Endometrium (tissue), 2 donors: Measurements from ENCODE around the gene UROC1.

Experiments used
- FAIRE-seq: peaks from 2 replicates; lab custom pipeline; 2012; peaks lifted over from hg19 to GRCh38; lab: Jason Lieb, UNC
- donor health status: control.
- donor health status: control.

UROC1 gene

DNA sequence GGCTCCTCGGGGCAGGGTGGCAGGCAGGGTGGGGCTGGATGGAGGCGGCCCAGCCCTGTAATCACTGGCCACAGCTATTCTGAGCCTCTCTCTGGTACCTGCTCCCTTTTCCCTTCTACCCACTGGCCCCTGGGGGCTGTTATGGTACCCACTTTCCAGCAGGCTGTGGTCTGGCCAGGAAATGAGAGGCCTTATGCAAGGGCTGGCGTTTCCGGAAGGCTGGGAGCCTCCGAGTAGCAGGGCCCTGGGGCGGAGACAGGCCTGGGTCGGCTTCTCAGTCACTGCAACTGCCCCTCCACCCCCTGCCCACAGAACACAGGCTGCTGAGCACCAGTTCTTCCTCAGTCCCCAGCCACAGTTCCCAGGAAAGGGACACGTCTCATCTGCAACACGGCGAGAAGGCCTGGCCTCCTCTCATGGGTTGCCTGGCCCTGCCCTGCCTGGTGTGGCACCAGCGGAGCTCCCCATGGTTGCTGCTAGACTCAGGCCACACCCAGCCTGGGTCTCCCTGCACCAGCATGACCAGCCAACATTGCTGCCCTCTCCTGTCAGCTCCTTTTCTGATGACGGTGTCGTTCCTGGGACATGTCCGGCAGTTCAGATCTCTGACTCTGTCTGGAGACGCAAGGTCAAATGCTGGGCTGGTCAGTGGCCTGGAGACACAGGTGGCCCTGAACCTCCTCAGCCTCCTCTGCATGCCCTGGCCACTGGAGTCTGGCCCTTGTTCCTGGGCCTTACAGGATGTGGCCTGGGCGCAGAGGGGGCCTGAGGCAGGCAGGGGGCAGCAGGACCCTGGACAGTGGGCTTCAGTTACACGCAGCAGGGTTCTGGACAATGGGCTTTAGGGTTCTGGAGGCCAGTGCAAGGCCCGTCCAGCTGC, 12.8 kb upstream of the UROC1 start:
- FAIRE-seq = no peak

DNA sequence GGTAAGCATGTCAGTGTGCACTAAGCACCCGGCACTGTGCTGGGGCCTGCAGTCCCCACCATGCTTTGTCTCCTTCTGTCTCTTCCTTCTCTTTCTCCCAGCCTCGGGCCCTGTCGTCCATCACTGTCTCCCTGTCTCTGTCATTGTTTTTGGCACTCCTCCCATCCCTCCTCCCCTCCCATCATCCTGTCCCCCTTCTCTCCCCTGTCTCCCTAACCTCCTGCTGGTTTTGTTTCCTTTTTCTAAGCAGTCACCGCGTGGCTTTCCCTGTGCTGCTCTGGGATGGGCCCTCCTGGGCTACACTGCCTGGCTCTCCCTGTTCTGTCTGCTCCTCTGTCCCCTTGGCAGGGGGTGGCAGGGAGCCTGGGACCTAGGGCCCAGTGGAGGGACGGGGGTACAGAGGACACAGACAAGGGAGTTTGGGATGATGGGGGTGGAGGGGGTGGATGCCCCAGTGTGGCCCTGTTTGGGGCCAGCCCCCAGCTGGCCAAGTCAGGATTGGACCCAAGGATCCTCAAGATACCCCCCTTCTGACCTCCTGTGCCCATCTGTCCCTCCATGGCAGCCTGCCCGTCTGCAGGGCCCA, 12.1 kb upstream of the UROC1 start:
- no peak for FAIRE-seq

DNA sequence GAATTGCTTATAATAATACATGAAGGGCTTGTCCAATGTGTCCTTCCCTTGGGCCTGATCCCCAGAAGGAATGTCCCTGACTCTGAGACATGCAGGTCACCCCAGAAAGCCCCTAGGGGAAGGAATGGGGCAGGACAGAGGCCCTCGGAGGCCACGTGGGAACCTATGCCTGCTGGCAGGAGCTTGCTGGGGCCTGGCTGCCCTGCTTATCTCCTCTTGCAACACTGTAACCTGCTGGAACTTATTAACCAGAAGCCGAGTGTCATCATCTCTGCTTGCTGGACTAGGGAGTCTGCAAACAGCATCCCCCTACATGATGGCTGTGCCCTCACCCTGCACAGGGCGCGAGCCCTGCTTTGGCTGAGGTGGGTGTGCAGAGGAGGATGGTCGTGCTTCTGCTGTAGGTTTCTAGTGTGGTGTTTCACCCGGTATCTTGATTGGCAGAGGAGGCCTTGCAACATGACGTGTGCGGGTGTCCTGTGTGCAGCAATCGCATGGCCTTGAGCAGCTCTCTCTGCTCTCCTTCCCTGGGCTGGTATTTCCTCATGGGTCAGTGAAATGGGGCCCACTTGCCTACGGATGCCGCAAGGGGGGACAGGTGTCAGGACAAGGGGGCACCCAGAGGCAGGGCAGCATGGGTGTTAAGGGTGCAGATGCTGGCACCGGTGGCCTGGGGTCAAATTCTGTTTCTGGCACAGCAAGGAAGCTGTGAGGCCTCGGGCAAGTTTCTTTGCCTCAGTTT, 11.4 kb upstream of the UROC1 start:
- FAIRE-seq = no peak

DNA sequence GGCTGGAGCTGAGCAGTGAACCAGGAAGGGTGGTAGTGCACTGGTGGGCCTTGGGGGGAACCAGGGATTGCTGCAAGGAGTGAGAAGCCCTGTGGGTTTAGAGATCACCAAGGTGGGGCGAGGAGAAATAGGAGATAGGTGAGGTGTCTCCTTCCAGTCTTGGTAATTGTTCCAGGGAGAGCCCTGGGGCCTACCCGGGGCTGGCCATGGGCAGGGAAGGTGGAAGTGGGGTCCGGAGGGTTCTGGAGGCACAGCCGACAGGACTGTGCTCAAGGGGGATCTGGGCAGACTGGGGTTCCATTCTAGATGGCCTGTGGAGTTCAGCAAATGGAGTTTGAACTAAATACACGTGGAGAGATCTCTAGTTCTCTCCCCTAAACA, 10.8 kb upstream of the UROC1 start:
- FAIRE-seq = no peak

DNA sequence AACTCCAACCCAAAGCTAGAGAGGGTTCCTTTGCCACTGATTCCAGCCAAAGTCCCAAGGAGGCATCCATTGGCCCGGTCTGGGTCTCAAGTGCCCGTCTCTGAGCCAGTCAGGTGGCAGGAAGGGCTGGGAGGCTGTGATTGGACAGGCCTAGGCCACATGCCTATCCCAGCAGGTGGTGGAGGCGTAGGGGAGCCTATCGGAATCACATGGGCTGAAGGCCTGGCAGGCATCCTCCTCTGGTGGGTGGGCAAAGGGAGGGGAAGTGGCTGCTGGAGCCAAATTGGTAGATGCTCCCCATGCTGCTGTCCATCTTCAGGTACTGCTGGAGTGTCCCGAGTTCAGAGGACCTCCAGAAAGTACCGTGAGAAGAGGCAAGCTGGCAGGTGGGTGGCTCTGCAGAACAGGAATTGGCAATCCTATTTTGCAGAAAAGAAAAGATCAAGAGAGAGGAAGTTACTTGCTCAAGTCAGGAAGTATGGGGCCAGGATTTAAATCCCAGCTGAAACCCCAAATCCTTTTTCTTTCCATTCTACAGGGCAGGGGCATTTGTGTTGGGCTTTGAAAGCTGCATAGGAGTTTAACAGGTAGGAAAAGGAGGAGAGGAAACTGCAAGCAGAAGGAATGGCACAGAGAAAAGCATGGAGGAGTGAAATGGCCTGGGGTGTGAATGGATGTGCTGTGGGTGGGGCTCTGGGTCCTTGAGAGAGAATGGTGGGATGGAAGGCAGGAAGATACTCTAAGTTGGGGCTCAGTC, 10.1 kb upstream of the UROC1 start:
- no peak for FAIRE-seq

DNA sequence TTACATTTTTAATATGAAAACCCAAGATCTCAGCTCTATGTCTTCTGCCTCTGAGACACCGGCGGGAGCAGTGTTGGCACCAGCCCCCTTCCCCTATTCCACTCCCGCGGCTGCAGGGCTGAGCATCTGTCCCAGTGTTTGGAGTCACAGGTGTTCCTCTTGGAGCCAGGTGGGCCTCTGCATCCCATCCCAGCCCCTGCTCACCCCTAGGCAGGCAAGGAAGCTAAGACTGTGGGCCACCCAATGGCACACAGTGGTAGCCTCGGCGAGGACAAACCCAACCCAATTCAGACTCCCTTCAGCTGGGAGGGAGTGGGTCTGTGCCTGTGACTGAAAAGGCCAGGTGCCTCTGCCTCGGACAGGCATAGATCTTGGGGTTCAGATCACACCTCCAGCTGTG, 9.4 kb upstream of the UROC1 start:
- FAIRE-seq = no peak

DNA sequence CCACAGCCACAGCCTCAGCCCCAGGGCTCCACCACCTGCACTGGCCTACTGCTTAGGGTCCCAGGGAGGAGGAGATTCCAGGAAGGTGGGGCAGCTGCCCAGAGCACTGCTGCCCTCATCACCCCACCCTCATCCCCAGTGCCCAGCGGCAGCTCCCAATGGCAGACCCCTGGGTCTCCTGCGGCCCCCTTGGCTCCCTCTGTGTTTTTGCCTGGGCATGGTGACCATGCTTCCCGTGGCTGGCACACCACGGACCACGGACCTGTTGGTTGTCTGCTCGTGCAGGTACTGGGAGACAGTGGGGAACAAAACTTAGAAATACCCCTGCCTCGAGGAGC, 9.1 kb upstream of the UROC1 start:
- no peak for FAIRE-seq

DNA sequence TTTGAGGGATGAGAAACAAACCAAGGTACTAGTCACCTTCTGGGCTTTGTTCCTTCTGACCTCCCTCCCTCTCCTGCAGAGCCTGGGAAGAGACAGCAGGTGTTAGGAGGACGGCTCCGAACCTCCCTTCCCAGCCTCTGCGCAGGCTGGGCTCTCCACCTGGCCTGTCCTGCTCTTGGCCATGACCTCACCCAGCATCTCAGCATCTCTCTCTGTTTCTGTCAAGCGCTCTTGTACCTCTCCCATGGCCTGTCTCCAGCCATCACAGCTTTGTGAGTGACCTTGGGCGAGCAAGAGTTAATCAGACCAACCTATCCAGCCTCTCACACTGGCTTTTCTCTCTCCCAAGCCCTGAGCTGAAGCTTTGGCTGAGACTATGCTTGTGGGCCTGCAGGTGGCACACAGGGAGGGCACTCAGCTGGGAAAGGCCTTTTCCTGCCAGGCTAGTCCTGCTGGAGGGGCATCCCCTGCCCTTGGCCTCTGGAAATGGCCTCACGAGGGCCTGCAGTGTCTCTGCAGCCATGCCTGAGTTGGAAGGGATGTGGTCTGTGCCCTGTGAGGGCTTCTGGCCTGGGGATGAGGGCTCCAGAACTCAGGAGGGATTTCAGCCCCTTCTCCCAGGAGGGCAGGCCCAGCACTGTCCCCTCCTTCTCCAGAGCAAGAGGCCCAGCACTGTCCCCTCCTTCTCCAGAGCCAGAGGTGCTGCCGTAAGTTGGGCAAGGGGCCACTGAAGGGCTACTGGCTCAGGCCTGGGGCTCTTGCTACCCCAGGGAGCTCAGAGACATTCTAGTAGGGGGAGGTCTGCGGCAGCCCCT, 8.5 kb upstream of the UROC1 start:
- no peak for FAIRE-seq

DNA sequence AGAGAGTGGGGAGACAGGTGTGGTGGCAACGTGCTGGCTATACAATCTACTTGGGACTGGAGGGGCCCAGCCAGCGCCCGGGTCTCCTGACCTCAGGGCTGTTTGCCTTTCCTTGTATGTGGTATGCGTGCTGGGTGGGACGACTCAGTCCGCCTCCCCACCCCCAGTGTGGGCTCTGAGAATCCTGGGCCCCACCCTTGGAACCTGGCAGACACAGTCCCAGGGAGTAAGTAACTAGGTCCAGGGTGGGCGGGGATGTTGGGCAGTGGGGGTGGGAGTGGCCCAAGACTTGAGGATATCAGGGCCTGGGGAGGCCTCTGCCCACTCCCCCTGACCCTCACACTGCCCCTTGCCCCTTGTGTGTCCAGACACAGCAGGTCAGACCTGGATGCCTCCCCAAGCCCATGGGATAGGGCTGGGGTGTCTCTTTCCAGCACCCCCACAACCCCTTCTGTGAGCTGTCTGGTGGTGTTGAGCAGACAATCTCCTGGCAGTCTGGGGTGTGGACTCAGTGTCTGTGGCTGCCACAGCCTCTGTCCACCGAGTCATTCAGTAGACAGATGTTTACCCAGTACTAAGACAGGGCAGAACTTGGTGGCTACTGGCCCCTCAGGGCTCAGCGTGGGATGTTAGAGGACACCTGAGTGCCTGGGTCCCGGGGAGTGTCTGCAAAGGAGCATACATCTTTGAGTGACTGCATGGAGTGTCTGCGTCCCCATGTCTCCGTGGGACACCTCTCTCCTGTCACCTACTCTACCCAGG, 7.7 kb upstream of the UROC1 start:
- no peak for FAIRE-seq

DNA sequence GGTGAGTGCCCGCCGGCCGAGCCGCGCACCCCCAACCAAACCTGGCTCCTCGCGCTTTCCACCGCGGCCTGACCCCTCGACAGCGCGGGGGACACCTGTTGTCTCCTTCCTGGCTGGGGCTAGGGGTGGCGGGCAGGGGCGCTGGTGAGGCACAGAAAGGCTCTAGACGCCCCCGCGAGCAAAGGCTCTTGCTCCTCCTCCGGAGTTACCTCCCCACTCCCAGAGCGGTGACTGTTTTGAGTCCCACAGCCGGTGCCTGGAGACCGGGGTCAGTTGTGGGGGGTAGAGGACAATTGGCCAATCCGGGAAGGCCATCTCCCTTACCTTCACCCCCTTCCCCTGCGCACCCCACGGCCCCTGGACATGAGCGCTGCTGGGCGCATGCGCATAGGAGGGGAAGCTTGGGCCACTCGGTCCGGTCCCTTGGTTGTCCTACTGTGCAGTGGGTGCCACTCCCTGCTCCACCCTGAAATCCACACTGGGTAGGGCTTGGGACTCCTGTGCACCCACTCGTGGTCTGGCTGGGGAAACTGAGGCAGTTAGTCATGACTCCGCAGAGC, 6.9 kb upstream of the UROC1 start:
- FAIRE-seq = no peak

DNA sequence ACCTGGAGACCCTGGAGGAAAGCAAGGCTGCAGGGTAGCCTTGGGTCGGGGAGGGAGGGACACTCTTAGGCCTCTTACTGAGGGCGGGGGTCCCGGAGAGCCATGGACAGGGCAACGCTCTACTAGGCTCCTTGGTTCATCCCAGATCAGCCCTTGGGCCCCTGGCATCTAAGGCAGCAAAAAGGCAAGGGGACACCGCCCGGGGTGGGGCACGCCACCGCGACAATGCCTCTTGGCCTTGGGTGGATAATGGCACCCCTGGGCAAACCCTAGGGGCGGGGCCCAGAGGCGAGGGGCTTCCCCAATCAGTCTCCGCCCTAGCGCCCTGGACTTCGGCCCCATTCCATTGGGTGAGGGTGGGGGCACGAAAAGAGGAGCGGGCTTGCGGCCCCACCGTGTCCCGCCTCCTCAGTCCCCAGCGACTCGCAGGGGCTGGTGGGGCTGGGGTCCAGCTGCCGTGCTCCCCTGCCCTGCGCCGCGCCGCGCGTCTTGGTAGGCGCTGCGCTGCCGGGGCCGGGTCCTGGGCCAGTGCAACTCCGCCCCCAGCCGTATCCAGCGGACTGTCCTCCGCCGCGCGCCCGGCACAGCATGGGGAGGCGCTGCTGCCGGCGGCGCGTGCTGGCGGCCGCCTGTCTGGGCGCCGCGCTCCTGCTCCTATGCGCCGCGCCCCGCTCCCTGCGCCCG, 6.3 kb upstream of the UROC1 start, which contains the start of gene CHST13:
CHST13 (plus strand) TSS at position 411 of the 684 bp plus-strand sequence; CDS start at position 589, 178 bp downstream.
- FAIRE-seq = no peak

DNA sequence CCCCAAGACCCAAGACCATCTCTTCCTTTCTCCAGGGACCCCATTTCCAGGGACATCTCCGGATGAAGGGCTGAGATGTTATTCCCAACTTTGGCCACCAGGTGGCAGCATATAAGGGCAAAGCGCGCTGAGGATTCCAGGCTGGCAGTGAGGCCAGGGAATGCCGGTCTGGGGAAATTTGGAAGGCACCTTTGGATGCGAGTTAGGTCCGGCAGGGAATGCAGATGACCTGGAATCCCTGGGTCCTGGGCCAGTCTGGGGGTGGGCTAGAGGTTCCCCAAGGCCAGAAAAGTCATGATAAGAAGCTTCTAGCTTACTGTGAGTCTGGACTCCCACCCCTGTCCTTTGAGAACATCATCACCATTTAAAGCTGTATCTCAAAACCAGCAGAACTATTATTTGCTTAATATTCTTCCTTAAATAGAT, 4.8 kb upstream of the UROC1 start:
- no peak for FAIRE-seq

DNA sequence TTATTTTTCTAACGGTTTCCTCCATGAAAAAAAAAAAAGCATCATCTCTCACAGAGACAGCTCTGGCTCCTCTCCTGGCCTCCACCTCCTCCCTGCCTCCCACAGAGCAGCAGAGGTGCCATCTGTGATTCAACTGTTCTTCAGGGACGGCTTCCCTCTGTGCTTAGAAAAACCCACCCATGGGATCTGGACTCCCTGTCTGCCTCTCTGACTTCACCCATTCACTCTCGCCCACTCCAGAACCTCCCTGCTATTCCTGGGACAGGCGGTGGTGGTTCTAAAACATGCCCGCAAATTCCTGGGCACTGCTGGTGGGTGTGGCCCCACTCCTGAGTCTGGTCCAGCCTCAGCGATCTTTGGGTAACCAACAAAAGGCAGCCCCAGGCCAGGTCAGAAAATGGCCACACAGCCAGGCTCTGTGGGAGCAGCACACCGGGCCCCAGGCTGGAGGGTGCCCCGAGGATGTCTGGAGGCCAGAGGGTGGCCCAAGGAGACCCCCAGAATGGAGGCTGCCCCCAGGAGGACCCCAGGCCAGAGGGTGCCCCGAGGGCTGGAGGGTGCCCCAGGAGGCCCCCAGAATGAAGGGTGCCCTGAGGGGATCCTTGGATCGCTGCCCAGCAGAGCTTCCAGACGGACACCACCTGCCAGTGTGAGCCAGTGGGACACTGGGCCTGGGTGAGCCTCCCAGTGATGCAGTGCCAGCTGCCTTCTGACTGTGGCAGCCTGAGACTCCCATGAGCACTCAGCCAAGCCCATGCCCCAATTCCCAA, 3.7 kb upstream of the UROC1 start:
- no peak for FAIRE-seq

DNA sequence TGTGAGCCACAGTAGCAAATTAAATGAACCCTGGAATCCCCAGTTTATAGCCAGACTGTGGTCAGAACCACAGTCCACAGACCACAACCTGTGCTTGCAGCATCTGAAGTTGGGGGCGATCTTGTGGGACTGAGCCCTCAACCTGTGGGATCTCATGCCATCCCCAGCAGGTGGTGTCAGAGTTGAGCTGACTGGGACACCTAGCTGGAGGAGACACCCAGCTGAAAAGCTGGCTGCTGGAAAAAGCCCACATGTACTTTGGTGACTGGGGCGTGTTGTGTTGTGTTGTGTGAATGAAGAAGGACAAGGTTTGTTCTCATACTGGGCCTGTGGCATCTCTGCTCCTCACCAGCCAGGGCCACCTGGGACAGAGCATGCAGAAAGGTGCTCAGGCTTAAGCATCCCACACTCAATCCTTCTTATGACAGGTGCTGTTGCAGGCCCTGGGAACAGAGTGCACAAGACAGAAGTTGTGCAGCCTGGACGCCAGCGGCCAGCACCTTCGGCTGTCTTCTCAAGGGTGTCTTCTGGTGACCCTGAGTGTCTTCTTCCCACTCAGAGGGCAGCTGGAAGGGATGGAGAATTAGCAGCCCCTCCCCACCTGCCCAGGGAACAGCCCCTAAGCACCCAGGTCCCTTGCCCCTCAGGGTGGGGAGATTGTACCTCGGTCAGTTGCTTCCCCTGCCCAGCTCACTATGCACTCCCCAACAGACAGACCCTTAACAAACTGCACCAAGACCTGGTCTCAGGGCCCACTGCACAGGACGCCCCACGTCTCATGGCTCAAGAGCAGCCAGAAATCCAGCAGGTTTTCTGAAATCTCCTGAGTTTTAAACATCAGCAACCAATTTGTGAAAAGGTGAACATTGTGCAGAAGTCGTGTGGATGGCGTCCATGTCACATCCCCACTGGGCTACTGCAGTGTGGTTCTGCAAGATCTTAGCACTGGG, 2.2 kb upstream of the UROC1 start:
- no peak for FAIRE-seq

DNA sequence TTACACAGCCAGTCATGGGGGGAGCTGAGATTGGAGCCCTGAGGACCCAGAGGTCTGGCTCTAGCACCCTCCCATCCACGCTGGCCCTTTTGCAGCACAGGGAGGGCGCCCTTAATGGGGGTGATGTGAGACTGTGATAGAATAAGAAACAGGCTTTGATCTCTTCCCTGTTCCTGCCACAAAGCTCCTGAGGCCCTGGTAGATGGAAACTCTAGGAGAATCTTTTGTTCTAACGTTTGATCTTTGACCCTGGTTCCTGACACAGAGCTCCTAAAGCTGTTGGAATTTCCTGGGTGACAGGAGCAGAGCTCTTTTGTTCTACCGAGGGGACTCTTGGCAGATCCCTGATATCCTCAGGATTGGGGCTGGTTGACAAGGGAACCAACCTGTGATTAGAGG, 1.2 kb upstream of the UROC1 start:
- no peak for FAIRE-seq

DNA sequence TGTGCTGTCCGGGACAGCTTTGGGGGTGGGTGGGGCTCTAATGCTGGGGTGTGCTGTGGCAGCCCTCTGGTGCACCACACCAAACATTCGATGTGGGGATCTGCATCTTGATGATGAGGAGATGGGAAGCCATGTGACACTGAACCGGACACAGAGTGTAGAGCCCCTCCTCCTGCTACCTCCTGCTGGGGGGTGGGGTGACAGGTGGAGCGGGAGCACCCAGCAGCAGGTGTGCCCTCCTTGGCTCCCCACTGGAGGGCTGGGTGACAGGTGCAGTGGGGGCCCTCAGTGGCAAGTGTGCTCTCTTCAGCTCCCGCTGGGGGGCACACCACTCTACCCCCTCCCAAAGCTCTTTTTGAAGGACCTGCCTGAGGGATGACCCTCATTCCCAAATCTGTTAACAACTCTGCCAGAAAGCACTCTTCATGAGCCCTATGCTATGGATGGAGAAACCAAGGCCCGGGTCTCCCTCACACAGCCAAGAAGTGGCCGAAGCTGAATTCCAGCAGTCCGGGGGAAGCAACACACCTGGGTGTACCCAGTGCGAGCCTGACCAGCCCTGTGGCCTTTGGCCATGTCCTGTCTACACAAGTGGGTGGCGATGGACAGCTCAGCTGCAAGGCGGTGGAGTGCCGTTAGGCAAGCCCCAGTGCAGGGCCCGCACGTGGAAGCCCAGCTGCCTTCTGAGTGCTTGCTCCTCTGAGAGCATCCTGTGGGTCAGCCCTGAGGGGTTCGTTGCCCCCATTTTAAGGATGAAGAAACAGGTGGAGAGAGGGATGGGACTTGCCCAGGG, 609 bp upstream of the UROC1 start:
- no peak for FAIRE-seq

DNA sequence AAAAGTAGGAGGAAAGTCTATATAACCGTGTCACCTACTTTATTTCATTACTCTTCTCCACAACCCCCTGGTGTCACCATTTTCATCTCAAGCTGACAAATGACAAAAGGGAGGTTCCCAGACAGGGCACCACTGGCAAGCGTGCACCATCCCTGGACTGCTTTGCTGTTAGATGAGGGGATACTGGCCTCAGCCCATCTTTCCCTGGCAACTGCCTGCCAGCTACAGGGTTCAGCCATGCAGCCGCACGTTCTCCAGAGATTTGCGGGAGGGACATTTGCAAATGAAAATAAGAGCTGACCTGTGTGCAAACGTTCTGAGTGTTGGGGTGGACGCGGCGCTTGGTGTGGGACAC, 660 bp downstream of the UROC1 start:
- FAIRE-seq = no peak
